Thoracic aorta (tissue), 2 donors: ENCODE results near the gene HOXC5. TPM values are rescaled to one million over a fixed set of nuclear protein-coding genes. Genes with fewer than 3 reads are reported as not detected.

Source experiments
- ATAC-seq: fragments of 150-250 bp; one replicate; pipeline ENCODE4 v1.8.0; 2017; ENCODE audit warnings: low read depth; ENCODE audit not compliant: insufficient number of reproducible peaks, low FRiP score
- DNase-seq: peaks from one replicate; pipeline ENCODE4 v3.0.0-alpha.2; 2020; ENCODE audit warnings: low spot score
- H3K27ac ChIP-seq, 2 donors: fragments of 200-600 bp; sonication (generic); 1 replicate in 1 of 2; 2 replicates in 1 of 2; pipeline ENCODE4 v1.5.1; 2016; ENCODE audit warnings: mild to moderate bottlenecking in 2 of 2, moderate library complexity in 2 of 2
- H3K27me3 ChIP-seq: fragments of 200-600 bp; sonication (generic); replicated peaks from 2 replicates; pipeline ENCODE4 v1.6.0; 2016; ENCODE audit warnings: mild to moderate bottlenecking; ENCODE audit not compliant: insufficient read depth
- H3K36me3 ChIP-seq: fragments of 200-600 bp; sonication (generic); one replicate; pipeline ENCODE4 v1.5.1; 2016
- H3K4me1 ChIP-seq, 2 donors: fragments of 200-600 bp; sonication (generic); 1 replicate in 1 of 2; 2 replicates in 1 of 2; pipeline versions ENCODE4 v1.5.1 to v1.6.0; 2016; ENCODE audit warnings: low read depth in 2 of 2, mild to moderate bottlenecking in 1 of 2; ENCODE audit not compliant: control insufficient read depth in 1 of 2
- H3K4me3 ChIP-seq: fragments of 200-600 bp; sonication (generic); 2 replicates; pipeline ENCODE4 v1.5.1; 2016; ENCODE audit warnings: mild to moderate bottlenecking
- H3K9me3 ChIP-seq: fragments of 200-600 bp; sonication (generic); 2 replicates; pipeline ENCODE4 v1.5.1; 2016
- CTCF ChIP-seq: fragments of 200-600 bp; sonication (generic); IDR thresholded peaks from one replicate; pipeline ENCODE4 v1.5.1; 2019; ENCODE audit warnings: antibody characterized with exemption
- total RNA-seq, 2 donors: library from RNA; depleted of rRNA; stranded (reverse); fragments of >200 nt; gene quantifications; one replicate each; pipeline versions ENCODE4 v1.1.0 to v1.2.3, GENCODE V29; 2016

HOXC5 gene
- total RNA-seq, 2 donors from 2014 or later, result 1.8 TPM; not detected in 1

- DNase-seq, result no peak
- ATAC-seq, result no peak
- Histone ChIP-seq H3K27ac (peak overlapping the region in 1 of 2 donors; percentile 56), H3K9me3 (no peaks in the 10 kb centered on the region), H3K27me3 (no peaks in the 10 kb centered on the region), H3K36me3 (no peaks in the 10 kb centered on the region), H3K4me1 (peaks cover 14 to 26% of the 10 kb centered on the region in 2 donors), H3K4me3 (peak overlapping the region; percentile 69)
- TF ChIP-seq CTCF, result no peak
Observed at GRCh38 chr12:54016478-54016964, 16.3 kb upstream of the HOXC5 start.

GRCh38 chr12:54017027-54017788 lies 15.6 kb upstream of the HOXC5 start:
- H3K36me3 ChIP-seq, result no peaks in the 10 kb centered on the region
- no peaks in the 10 kb centered on the region for H3K9me3 ChIP-seq
- H3K27ac ChIP-seq, result peak overlapping the region; percentile 81 to 98
- peak overlapping the region; percentile 69 for H3K4me3 ChIP-seq
- TF ChIP-seq CTCF, result no peak
- H3K4me1 ChIP-seq, result peaks cover 14 to 27% of the 10 kb centered on the region in 2 donors
- DNase-seq (no peak), ATAC-seq (peak; percentile 7)
- H3K27me3 ChIP-seq, result no peaks in the 10 kb centered on the region

- H3K4me1 ChIP-seq, result peaks cover 14 to 27% of the 10 kb centered on the region in 2 donors
- no peaks in the 10 kb centered on the region for H3K36me3 ChIP-seq
- DNase-seq (peak; percentile 46), ATAC-seq (peak; percentile 61)
- H3K4me3 ChIP-seq, result peak overlapping the region; percentile 69
- no peak for TF ChIP-seq CTCF
- no peaks in the 10 kb centered on the region for H3K27me3 ChIP-seq
- H3K27ac ChIP-seq, result peak overlapping the region; percentile 81 to 98
- H3K9me3 ChIP-seq, result no peaks in the 10 kb centered on the region
Observed at GRCh38 chr12:54017878-54018467, 14.9 kb upstream of the HOXC5 start.

GRCh38 chr12:54018468-54018984 lies 14.3 kb upstream of the HOXC5 start:
- H3K27ac ChIP-seq, result peak overlapping the region; percentile 81 to 98
- H3K4me3 ChIP-seq, result peak overlapping the region; percentile 69
- no peaks in the 10 kb centered on the region for H3K27me3 ChIP-seq
- no peaks in the 10 kb centered on the region for H3K36me3 ChIP-seq
- DNase-seq, result no peak
- TF ChIP-seq CTCF, result no peak
- no peaks in the 10 kb centered on the region for H3K9me3 ChIP-seq
- no peak for ATAC-seq
- H3K4me1 ChIP-seq, result peaks cover 14 to 27% of the 10 kb centered on the region in 2 donors

- Histone ChIP-seq H3K4me3 (peak overlapping the region; percentile 69), H3K27ac (peak overlapping the region; percentile 86 to 98), H3K4me1 (peaks cover 14 to 22% of the 10 kb centered on the region in 2 donors), H3K9me3 (no peaks in the 10 kb centered on the region), H3K36me3 (no peaks in the 10 kb centered on the region), H3K27me3 (no peaks in the 10 kb centered on the region)
- no peak for TF ChIP-seq CTCF
- no peak for ATAC-seq
- no peak for DNase-seq
Observed at GRCh38 chr12:54019091-54019811, 13.6 kb upstream of the HOXC5 start.
